A673 (cell line): ENCODE measurements around the gene FAM9C. TPM values are rescaled to one million over a fixed set of nuclear protein-coding genes. Genes with fewer than 3 reads are reported as not detected.

ENCODE experiments used
- BruUV-seq: library from RNA; stranded (reverse); fragments of 400-500 nt; replicated peaks from 2 replicates; lab custom pipeline; 2021; lab: Mats Ljungman, UMichigan
- CTCF ChIA-PET: fragments of 300-600 bp; sonication (Branson Sonifier 250); formaldehyde crosslinking; loops from one replicate; lab custom pipeline; 2022; ENCODE audit warnings: antibody characterized with exemption; lab: Charles Lee
- POLR2A ChIA-PET: fragments of 300-600 bp; sonication (Branson Sonifier 250); formaldehyde crosslinking; loops from one replicate; lab custom pipeline; 2022; ENCODE audit warnings: antibody characterized with exemption; ENCODE audit not compliant: low non-redundant PET; lab: Charles Lee
- DNase-seq: peaks from one replicate; pipeline ENCODE4 v3.0.0-alpha.2; 2015; ENCODE audit warnings: low spot score
- H3K27ac ChIP-seq: fragments of 200-600 bp; sonication (generic); 2 replicates; pipeline ENCODE4 v1.5.1; 2016; ENCODE audit warnings: mixed run types, low read depth, mild to moderate bottlenecking, mixed read lengths, antibody characterized with exemption, low read length; ENCODE audit not compliant: poor library complexity, severe bottlenecking
- H3K27me3 ChIP-seq: fragments of 200-600 bp; sonication (generic); replicated peaks from 2 replicates; pipeline ENCODE4 v1.6.1; 2017; ENCODE audit warnings: mixed run types, low read depth, mild to moderate bottlenecking, mixed read lengths, antibody characterized with exemption, low read length; ENCODE audit not compliant: insufficient read depth, poor library complexity
- H3K36me3 ChIP-seq: fragments of 200-600 bp; sonication (generic); 2 replicates; pipeline ENCODE4 v1.6.1; 2016; ENCODE audit warnings: mixed run types, mild to moderate bottlenecking, mixed read lengths, antibody characterized with exemption, low read length; ENCODE audit not compliant: insufficient read depth, poor library complexity, severe bottlenecking
- H3K4me1 ChIP-seq: fragments of 200-600 bp; sonication (generic); 2 replicates; pipeline ENCODE4 v1.6.1; 2017; ENCODE audit warnings: mixed run types, mild to moderate bottlenecking, mixed read lengths, antibody characterized with exemption, low read length; ENCODE audit not compliant: insufficient read depth, poor library complexity, severe bottlenecking
- H3K4me3 ChIP-seq: fragments of 200-600 bp; sonication (generic); 2 replicates; pipeline ENCODE4 v1.5.1; 2016; ENCODE audit warnings: low read depth, mixed run types, mild to moderate bottlenecking, mixed read lengths, low read length; ENCODE audit not compliant: poor library complexity, severe bottlenecking
- H3K9me3 ChIP-seq: fragments of 200-600 bp; sonication (generic); 2 replicates; pipeline ENCODE4 v1.6.1; 2016; ENCODE audit warnings: mixed run types, low read depth, mild to moderate bottlenecking, mixed read lengths, antibody characterized with exemption, low read length; ENCODE audit not compliant: poor library complexity, severe bottlenecking
- CTCF ChIP-seq: fragments of 300-800, 200-600 bp; sonication (generic); conservative IDR thresholded peaks from 2 replicates; pipeline ENCODE4 v1.5.1; 2017; ENCODE audit warnings: low read depth, mild to moderate bottlenecking, antibody characterized with exemption, low read length, moderate library complexity, mixed read lengths
- EZH2 ChIP-seq: fragments of 200-600 bp; sonication (generic); IDR thresholded peaks from 2 replicates; pipeline ENCODE4 v1.6.1; 2017; ENCODE audit warnings: borderline replicate concordance, low read depth, mild to moderate bottlenecking, mixed read lengths, antibody characterized with exemption, low read length; ENCODE audit not compliant: poor library complexity, severe bottlenecking
- intact Hi-C: fragments of 100-400 bp; cut with micrococcal nuclease; formaldehyde crosslinking; loops from one replicate; pipeline ENCODE4 v1.10.0; 2022; ENCODE audit not compliant: unreplicated experiment
- total RNA-seq: library from RNA; stranded (reverse); gene quantifications from 2 replicates; pipeline ENCODE4 v1.2.3, GENCODE V29; 2021

Gene FAM9C
- total RNA-seq, 1 experiment from 2014 or later = not detected

GRCh38 chrX:12996934-12997435 is 47.4 kb downstream of the FAM9C start:
- ChIA-PET POLR2A (no interaction called here), CTCF (no interaction called here)
- intact Hi-C loops = no loop called here
- peaks cover 12% of the 10 kb centered on the region for H3K4me1 ChIP-seq
- no peak for TF ChIP-seq CTCF
- TF ChIP-seq EZH2 = no peak
- H3K27ac ChIP-seq = no peak overlapping the region
- BruUV-seq = no TSS peak
- peaks cover 12% of the 10 kb centered on the region for H3K27me3 ChIP-seq
- H3K9me3 ChIP-seq = no peaks in the 10 kb centered on the region
- DNase-seq = no peak
- H3K4me3 ChIP-seq = no peak overlapping the region
- no peaks in the 10 kb centered on the region for H3K36me3 ChIP-seq

- no peaks in the 10 kb centered on the region for H3K4me1 ChIP-seq
- TF ChIP-seq EZH2 (no peak), CTCF (no peak)
- no peaks in the 10 kb centered on the region for H3K9me3 ChIP-seq
- intact Hi-C loops = no loop called here
- BruUV-seq = no TSS peak
- no peak overlapping the region for H3K4me3 ChIP-seq
- H3K27ac ChIP-seq = no peak overlapping the region
- H3K27me3 ChIP-seq = peaks cover 4% of the 10 kb centered on the region
- ChIA-PET POLR2A (no interaction called here), CTCF (no interaction called here)
- DNase-seq = no peak
- no peaks in the 10 kb centered on the region for H3K36me3 ChIP-seq
These were observed 50.1 kb downstream of the FAM9C start for GRCh38 chrX:12994321-12994720.

GRCh38 chrX:12993826-12994225 is 50.6 kb downstream of the FAM9C start:
- ChIA-PET POLR2A (no interaction called here), CTCF (no interaction called here)
- no peaks in the 10 kb centered on the region for H3K4me1 ChIP-seq
- H3K36me3 ChIP-seq = no peaks in the 10 kb centered on the region
- DNase-seq = no peak
- TF ChIP-seq CTCF = no peak
- TF ChIP-seq EZH2 = no peak
- no TSS peak for BruUV-seq
- no peak overlapping the region for H3K27ac ChIP-seq
- no peaks in the 10 kb centered on the region for H3K27me3 ChIP-seq
- H3K4me3 ChIP-seq = no peak overlapping the region
- no peaks in the 10 kb centered on the region for H3K9me3 ChIP-seq
- intact Hi-C loops = no loop called here
